GM12873 (cell line): ENCODE results near the gene LBX2.

ENCODE experiments used
- CTCF ChIP-seq: IDR thresholded peaks from 2 replicates; pipeline ENCODE4 v1.5.1; 2012; ENCODE audit warnings: low read depth, mild to moderate bottlenecking, moderate library complexity, low read length, control low read depth; ENCODE audit not compliant: insufficient read depth; ENCODE audit errors: missing control alignments

The LBX2 gene

GRCh38 chr2:74501335-74502071, 2.1 kb upstream of the LBX2 start:
- TF ChIP-seq CTCF = no peak

- TF ChIP-seq CTCF = no peak
These were observed 1.2 kb upstream of the LBX2 start for GRCh38 chr2:74500578-74500946.

GRCh38 chr2:74499940-74500577, 656 bp upstream of the LBX2 start:
- TF ChIP-seq CTCF = no peak

GRCh38 chr2:74498500-74499266, 720 bp downstream of the LBX2 start:
- no peak for TF ChIP-seq CTCF

GRCh38 chr2:74497777-74498499, 1.5 kb downstream of the LBX2 start:
- TF ChIP-seq CTCF = no peak

GRCh38 chr2:74496997-74497776, 2.2 kb downstream of the LBX2 start:
- TF ChIP-seq CTCF = no peak

- no peak for TF ChIP-seq CTCF
These were observed 4.0 kb downstream of the LBX2 start for GRCh38 chr2:74495440-74495839.
